GM12878 (cell line): ENCODE results near the gene GJB6. TPM values are rescaled to one million over a fixed set of nuclear protein-coding genes. Genes with fewer than 3 reads are reported as not detected.

Experiments
- ATAC-seq: fragments of 200-7000 bp; cut with Tn5 transposase; 3 replicates; pipeline ENCODE4 v1.9.1; 2020; ENCODE audit warnings: mild to moderate bottlenecking, moderate library complexity
- BruUV-seq: library from RNA; stranded (reverse); fragments of 400-500 nt; replicated peaks from 2 replicates; lab custom pipeline; 2021; lab: Mats Ljungman, UMichigan
- CTCF ChIA-PET: fragments of 300-600 bp; sonication (Branson Sonifier 250); formaldehyde crosslinking; extraction: SDS; loops from one replicate; lab custom pipeline; 2021; ENCODE audit warnings: inconsistent platforms; lab: Yijun Ruan, JAX
- POLR2A ChIA-PET: fragments of 350-600 bp; formaldehyde crosslinking; extraction: SDS; loops from one replicate; lab custom pipeline; 2021; ENCODE audit warnings: inconsistent platforms; lab: Charles Lee
- RAD21 ChIA-PET: fragments of 300-600 bp; sonication (Branson Sonifier 250); formaldehyde crosslinking; loops from one replicate; lab custom pipeline; 2023; ENCODE audit warnings: antibody characterized with exemption; ENCODE audit not compliant: unreplicated experiment; lab: Charles Lee
- SMC1A ChIA-PET: fragments of 300-600 bp; sonication (Branson Sonifier 250); formaldehyde crosslinking; loops from one replicate; lab custom pipeline; 2023; ENCODE audit not compliant: unreplicated experiment, uncharacterized antibody; lab: Charles Lee
- DNase-seq: peaks from one replicate; pipeline ENCODE4 v3.0.0-alpha.2; 2011; ENCODE audit warnings: low read depth, low spot score
- FAIRE-seq: peaks from 3 replicates; lab custom pipeline; 2011; peaks lifted over from hg19 to GRCh38; lab: Jason Lieb, UNC
- H2AFZ ChIP-seq: 2 replicates; pipeline ENCODE4 v1.6.0; 2011; ENCODE audit warnings: low read depth, low read length, control low read depth; ENCODE audit not compliant: control insufficient read depth
- H3K27ac ChIP-seq: 2 replicates; pipeline ENCODE4 v1.5.1; 2011; ENCODE audit warnings: control low read depth; ENCODE audit not compliant: control insufficient read depth, insufficient read depth
- H3K27me3 ChIP-seq, 2 experiments: replicated peaks in 1 of 2; 2 replicates each; pipeline versions ENCODE4 v1.6.0 to v1.6.1; 2011; ENCODE audit warnings: low read length in 1 of 2; ENCODE audit not compliant: control insufficient read depth in 2 of 2, insufficient read depth in 2 of 2
- H3K36me3 ChIP-seq, 2 experiments: 2 replicates each; pipeline ENCODE4 v1.5.1; 2011; ENCODE audit warnings: low read length in 1 of 2; ENCODE audit not compliant: control insufficient read depth in 2 of 2, insufficient read depth in 2 of 2
- H3K4me1 ChIP-seq: 2 replicates; pipeline ENCODE4 v1.6.1; 2011; ENCODE audit warnings: mild to moderate bottlenecking, low read length, moderate library complexity, mixed read lengths; ENCODE audit not compliant: control insufficient read depth, insufficient read depth
- H3K4me2 ChIP-seq: 2 replicates; pipeline ENCODE4 v1.6.0; 2011; ENCODE audit warnings: control low read depth; ENCODE audit not compliant: control insufficient read depth, insufficient read depth
- H3K4me3 ChIP-seq: fragments of 200-600 bp; sonication (generic); 2 replicates; pipeline ENCODE4 v1.5.1; 2016
- H3K79me2 ChIP-seq: 2 replicates; pipeline ENCODE4 v1.6.0; 2011; ENCODE audit warnings: low read length; ENCODE audit not compliant: control insufficient read depth, insufficient read depth
- H3K9ac ChIP-seq: 2 replicates; pipeline ENCODE4 v1.8.0; 2011; ENCODE audit warnings: low read length, control low read depth, mixed read lengths; ENCODE audit not compliant: control insufficient read depth, insufficient read depth
- H3K9me3 ChIP-seq: replicated peaks from 3 replicates; pipeline ENCODE4 v1.5.1; 2011; ENCODE audit warnings: mild to moderate bottlenecking, low read length; ENCODE audit not compliant: control insufficient read depth, insufficient read depth
- H4K20me1 ChIP-seq: 2 replicates; pipeline ENCODE4 v1.6.0; 2011; ENCODE audit not compliant: control insufficient read depth, insufficient read depth
- EGR1 ChIP-seq, 2 experiments: IDR thresholded peaks; 1 replicate in 1 of 2; 2 replicates in 1 of 2; pipeline ENCODE4 v1.6.1; 2011 to 2012; ENCODE audit warnings: low read depth in 2 of 2, low read length in 2 of 2, borderline replicate concordance in 1 of 2, mild to moderate bottlenecking in 1 of 2, moderate library complexity in 1 of 2
- RELA ChIP-seq: fragments of 450-650 bp; IDR thresholded peaks from 2 replicates; pipeline ENCODE4 v1.8.0; 2014; ENCODE audit warnings: borderline replicate concordance; ENCODE audit not compliant: partially characterized antibody
- WGBS: methylation state at CpG from one replicate; pipeline ENCODE4 v1.1.6; 2016; ENCODE audit warnings: low lambda C conversion rate; ENCODE audit not compliant: insufficient replicate concordance, insufficient coverage; ENCODE audit errors: missing lambda C conversion rate; 5-methylcytosine and 5-hydroxymethylcytosine counted together
- in situ Hi-C: fragments of 300-500 bp; cut with MboI; formaldehyde crosslinking; loops from 9 replicates; pipeline ENCODE4 v1.14.3; 2018; ENCODE audit warnings: mixed read lengths
- intact Hi-C: fragments of 100-400 bp; cut with micrococcal nuclease; formaldehyde crosslinking; loops from one replicate; pipeline ENCODE4 v1.14.2; 2022; ENCODE audit not compliant: unreplicated experiment
- polyA plus RNA-seq, 11 experiments: library from polyadenylated mRNA; depleted of rRNA in 4 of 11; unstranded in 6 of 11; stranded (reverse) in 5 of 11; fragments of >200 nt; fragmentation: Nextera tagmentation in 4 of 11; fragmentation: Illumina TruSeq in 1 of 11; extraction: Ambion mirVana in 4 of 11; extraction: Trizol in 1 of 11; gene quantifications; 1 replicate in 1 of 11; 2 replicates in 10 of 11; pipeline versions ENCODE4 v1.2.1 to v1.2.3, GENCODE V29; 2011 to 2016; ENCODE audit warnings: inconsistent platforms in 2 of 11, missing spikeins in 2 of 11, low read depth in 1 of 11
- total RNA-seq, 4 experiments: library from RNA; depleted of rRNA in 3 of 4; stranded (reverse); fragments of >200 nt in 3 of 4; fragmentation: Illumina TruSeq in 1 of 4; extraction: Trizol in 1 of 4; gene quantifications; 2 replicates each; pipeline versions ENCODE4 v1.2.1 to v1.2.3, GENCODE V29; 2013 to 2021
- TF ChIP-seq, protein P1 (sequence below): fragments of 150-350 bp; IDR thresholded peaks from 2 replicates; pipeline ENCODE4 v1.6.1; 2014; ENCODE audit warnings: mild to moderate bottlenecking, low read depth, low read length

The GJB6 gene
- total and polyA plus RNA-seq, 10 of the 15 experiments (the other 5 are each of a cell fraction or from before 2014, with no cell fraction given), result 0.03 TPM; not detected in 9

DNA sequence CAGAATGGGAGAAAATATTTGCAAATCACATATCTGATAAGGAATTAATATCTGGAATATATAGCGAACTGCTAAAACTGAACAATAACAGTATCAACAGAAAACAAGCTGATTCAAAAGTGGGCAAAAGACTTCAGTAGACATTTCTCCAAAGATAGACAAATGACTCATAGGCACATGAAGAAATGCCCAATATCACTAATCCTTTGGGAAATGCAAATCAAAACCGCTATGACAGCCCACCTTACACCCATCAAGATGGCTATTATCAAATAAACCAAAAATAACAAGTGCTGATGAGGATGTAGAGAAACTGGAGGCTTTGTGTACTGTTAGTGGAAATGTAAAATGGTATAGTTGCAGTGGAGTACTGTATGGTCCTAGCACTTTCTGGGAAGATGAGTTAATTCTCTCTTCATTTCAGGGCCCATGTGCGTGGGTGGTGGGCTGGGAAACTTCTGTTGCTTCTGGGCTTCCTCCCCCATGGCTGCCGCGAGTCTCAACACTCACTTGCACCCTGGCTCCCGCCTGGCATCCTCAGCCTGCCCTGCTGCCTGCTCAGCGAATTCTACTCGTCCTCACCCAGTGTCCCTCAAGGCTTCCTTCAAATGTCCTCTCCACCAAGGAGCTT, 58.9 kb downstream of the GJB6 start:
- H3K4me3 ChIP-seq, result no peak overlapping the region
- CTCF ChIA-PET, result no interaction called here
- H3K36me3 ChIP-seq, result no peaks in the 10 kb centered on the region
- no peak overlapping the region for H3K4me2 ChIP-seq
- no peaks in the 10 kb centered on the region for H3K9me3 ChIP-seq
- peaks cover 8% of the 10 kb centered on the region for H3K4me1 ChIP-seq
- H3K9ac ChIP-seq, result no peak overlapping the region
- 37% methylated on average over 8 of the region's 8 CpGs for WGBS
- POLR2A ChIA-PET, result no interaction called here
- H3K27me3 ChIP-seq, result no peaks in the 10 kb centered on the region
- DNase-seq, result no peak
- H2AFZ ChIP-seq, result no peak overlapping the region
- TF ChIP-seq, protein P1, sequence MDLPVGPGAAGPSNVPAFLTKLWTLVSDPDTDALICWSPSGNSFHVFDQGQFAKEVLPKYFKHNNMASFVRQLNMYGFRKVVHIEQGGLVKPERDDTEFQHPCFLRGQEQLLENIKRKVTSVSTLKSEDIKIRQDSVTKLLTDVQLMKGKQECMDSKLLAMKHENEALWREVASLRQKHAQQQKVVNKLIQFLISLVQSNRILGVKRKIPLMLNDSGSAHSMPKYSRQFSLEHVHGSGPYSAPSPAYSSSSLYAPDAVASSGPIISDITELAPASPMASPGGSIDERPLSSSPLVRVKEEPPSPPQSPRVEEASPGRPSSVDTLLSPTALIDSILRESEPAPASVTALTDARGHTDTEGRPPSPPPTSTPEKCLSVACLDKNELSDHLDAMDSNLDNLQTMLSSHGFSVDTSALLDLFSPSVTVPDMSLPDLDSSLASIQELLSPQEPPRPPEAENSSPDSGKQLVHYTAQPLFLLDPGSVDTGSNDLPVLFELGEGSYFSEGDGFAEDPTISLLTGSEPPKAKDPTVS, result no peak
- no peak for TF ChIP-seq RELA
- 0 out of 3 replicates have a peak, but pooled peaks of 1 of the 2 experiments have one; percentile 33 for TF ChIP-seq EGR1 (IDR thresholded peaks at IDR 0.05; ENCODE audit: borderline replicate concordance in 1 of 2, low read depth in 2 of 2, low read length in 2 of 2)
- H3K79me2 ChIP-seq, result no peaks in the 10 kb centered on the region
- no TSS peak for BruUV-seq
- no peaks in the 10 kb centered on the region for H4K20me1 ChIP-seq
- in situ Hi-C loops (no loop called here), intact Hi-C loops (no loop called here)
- SMC1A ChIA-PET, result no interaction called here
- no peak overlapping the region for H3K27ac ChIP-seq
- ATAC-seq, result no peak
- no peak for FAIRE-seq
- RAD21 ChIA-PET, result no interaction called here

Other genes with a start within 250 kb of the GJB6 start
- 0.11 TPM in 1 of 2 replicates, not detected in the other for gene GJA3, start 71.3 kb downstream of the GJB6 start, total RNA-seq (2014; rRNA removed)
- 0.05 TPM in 1 of 2 replicates, not detected in the other for gene GJA3, start 71.3 kb downstream of the GJB6 start, total RNA-seq (2014; rRNA removed; fragmentation: Illumina TruSeq; extraction: Trizol)
- gene GJA3, start 71.3 kb downstream of the GJB6 start, total RNA-seq (2021), result not detected in 2 replicates
- 0.08 and 0.17 TPM in 2 replicates for gene GJA3, start 71.3 kb downstream of the GJB6 start, polyA plus RNA-seq (2011; rRNA removed)
- gene GJA3, start 71.3 kb downstream of the GJB6 start, polyA plus RNA-seq (2014; fragmentation: Illumina TruSeq; extraction: Trizol), result 0.04 TPM in 1 of 2 replicates, not detected in the other
- gene GJA3, start 71.3 kb downstream of the GJB6 start, polyA plus RNA-seq (2014; fragmentation: Nextera tagmentation; extraction: Ambion mirVana), result not detected
- gene GJA3, start 71.3 kb downstream of the GJB6 start, polyA plus RNA-seq (2014; rRNA removed), result 0.03 TPM in 2 replicates
- gene GJA3, start 71.3 kb downstream of the GJB6 start, polyA plus RNA-seq (2016; fragmentation: Nextera tagmentation; extraction: Ambion mirVana), result under 1 TPM in 1 of 2 experiments, not detected in 1; 0.03 TPM
- gene GJB2, start 39.4 kb downstream of the GJB6 start, total RNA-seq (2014; rRNA removed), result 0.16 and 0.28 TPM in 2 replicates
- gene GJB2, start 39.4 kb downstream of the GJB6 start, total RNA-seq (2014; rRNA removed; fragmentation: Illumina TruSeq; extraction: Trizol), result 0.28 and 0.31 TPM in 2 replicates
- 0.24 and 0.44 TPM in 2 replicates for gene GJB2, start 39.4 kb downstream of the GJB6 start, total RNA-seq (2021)
- gene GJB2, start 39.4 kb downstream of the GJB6 start, polyA plus RNA-seq (2011; rRNA removed), result 0.56 and 1.1 TPM in 2 replicates
- 0.24 and 0.28 TPM in 2 replicates for gene GJB2, start 39.4 kb downstream of the GJB6 start, polyA plus RNA-seq (2014; fragmentation: Illumina TruSeq; extraction: Trizol)
- gene GJB2, start 39.4 kb downstream of the GJB6 start, polyA plus RNA-seq (2014; fragmentation: Nextera tagmentation; extraction: Ambion mirVana), result under 1 TPM in 1 of 2 experiments, not detected in 1; 0.07 TPM
- gene GJB2, start 39.4 kb downstream of the GJB6 start, polyA plus RNA-seq (2014; rRNA removed), result 0.06 and 0.27 TPM in 2 replicates
- gene GJB2, start 39.4 kb downstream of the GJB6 start, polyA plus RNA-seq (2016; fragmentation: Nextera tagmentation; extraction: Ambion mirVana), result under 1 TPM; 0.57 to 0.59 TPM